Nephron progenitor cell (in vitro differentiated cells): ENCODE data around the gene OTUD3.

ENCODE experiments used
- DNase-seq: peaks from one replicate; pipeline ENCODE4 v3.0.0; 2021
- H3K27ac Mint-ChIP-seq: 2 replicates; pipeline ENCODE4 v1.8.0; 2021; ENCODE audit warnings: mild to moderate bottlenecking, moderate library complexity, mixed read lengths
- H3K27me3 Mint-ChIP-seq: 2 replicates; pipeline ENCODE4 v1.8.0; 2021; ENCODE audit warnings: mild to moderate bottlenecking, low read depth, mixed read lengths; ENCODE audit not compliant: poor library complexity
- H3K36me3 Mint-ChIP-seq: 2 replicates; pipeline ENCODE4 v1.8.0; 2021; ENCODE audit warnings: low read depth, mixed read lengths
- H3K4me1 Mint-ChIP-seq: 2 replicates; pipeline ENCODE4 v1.8.0; 2021; ENCODE audit warnings: mixed read lengths
- H3K4me3 Mint-ChIP-seq: 2 replicates; pipeline ENCODE4 v1.8.0; 2021; ENCODE audit warnings: mild to moderate bottlenecking, moderate library complexity, mixed read lengths
- H3K9me3 Mint-ChIP-seq: 2 replicates; pipeline ENCODE4 v1.8.0; 2021; ENCODE audit warnings: mild to moderate bottlenecking, moderate library complexity, mixed read lengths
- TF ChIP-seq, protein P1 (sequence below): fragments of 200-600 bp; sonication (generic); IDR thresholded peaks from 2 replicates; pipeline ENCODE4 v1.5.0; 2021; ENCODE audit warnings: antibody characterized with exemption

Gene OTUD3

DNA sequence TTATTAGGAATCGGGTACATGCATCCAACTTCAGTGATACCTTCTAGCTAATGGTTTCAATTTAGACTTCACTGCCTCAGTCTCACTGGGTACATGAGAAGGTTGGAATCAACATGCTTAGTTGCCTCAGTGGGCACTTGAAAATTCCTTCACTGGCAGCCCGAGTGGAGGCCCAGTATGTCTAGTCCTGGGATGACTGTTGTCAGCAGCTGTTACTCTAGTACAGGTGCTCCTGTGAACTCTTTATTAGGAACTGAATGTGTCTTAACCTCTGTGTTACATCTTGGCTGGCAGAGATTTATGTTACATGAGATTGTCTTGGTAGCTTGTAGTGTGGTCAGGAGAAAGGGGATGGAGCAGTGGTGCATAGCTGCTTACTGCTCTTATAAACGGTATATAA lies 27.8 kb downstream of the OTUD3 start:
- H3K9me3 Mint-ChIP-seq = no peaks in the 10 kb centered on the region
- no peak for DNase-seq
- H3K4me1 Mint-ChIP-seq = peaks cover 24% of the 10 kb centered on the region
- H3K27me3 Mint-ChIP-seq = no peaks in the 10 kb centered on the region
- H3K27ac Mint-ChIP-seq = peak overlapping the region; percentile 49
- H3K4me3 Mint-ChIP-seq = no peak overlapping the region
- TF ChIP-seq, protein P1, sequence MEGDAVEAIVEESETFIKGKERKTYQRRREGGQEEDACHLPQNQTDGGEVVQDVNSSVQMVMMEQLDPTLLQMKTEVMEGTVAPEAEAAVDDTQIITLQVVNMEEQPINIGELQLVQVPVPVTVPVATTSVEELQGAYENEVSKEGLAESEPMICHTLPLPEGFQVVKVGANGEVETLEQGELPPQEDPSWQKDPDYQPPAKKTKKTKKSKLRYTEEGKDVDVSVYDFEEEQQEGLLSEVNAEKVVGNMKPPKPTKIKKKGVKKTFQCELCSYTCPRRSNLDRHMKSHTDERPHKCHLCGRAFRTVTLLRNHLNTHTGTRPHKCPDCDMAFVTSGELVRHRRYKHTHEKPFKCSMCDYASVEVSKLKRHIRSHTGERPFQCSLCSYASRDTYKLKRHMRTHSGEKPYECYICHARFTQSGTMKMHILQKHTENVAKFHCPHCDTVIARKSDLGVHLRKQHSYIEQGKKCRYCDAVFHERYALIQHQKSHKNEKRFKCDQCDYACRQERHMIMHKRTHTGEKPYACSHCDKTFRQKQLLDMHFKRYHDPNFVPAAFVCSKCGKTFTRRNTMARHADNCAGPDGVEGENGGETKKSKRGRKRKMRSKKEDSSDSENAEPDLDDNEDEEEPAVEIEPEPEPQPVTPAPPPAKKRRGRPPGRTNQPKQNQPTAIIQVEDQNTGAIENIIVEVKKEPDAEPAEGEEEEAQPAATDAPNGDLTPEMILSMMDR = no peak
- peaks cover 83% of the 10 kb centered on the region for H3K36me3 Mint-ChIP-seq

- no peak overlapping the region for H3K4me3 Mint-ChIP-seq
These were observed 28.5 kb downstream of the OTUD3 start for GRCh38 chr1:19910650-19911049.

GRCh38 chr1:19918057-19918456 lies 35.9 kb downstream of the OTUD3 start:
- TF ChIP-seq, protein P1 = peak; percentile 88
- peaks cover 12% of the 10 kb centered on the region for H3K36me3 Mint-ChIP-seq
- peaks cover 7% of the 10 kb centered on the region for H3K27me3 Mint-ChIP-seq
- DNase-seq = peak; percentile 91
- no peaks in the 10 kb centered on the region for H3K9me3 Mint-ChIP-seq
- H3K27ac Mint-ChIP-seq = no peak overlapping the region
- H3K4me1 Mint-ChIP-seq = peaks cover 11% of the 10 kb centered on the region
- no peak overlapping the region for H3K4me3 Mint-ChIP-seq

More at GRCh38 chr1:19910650-19911049, 28.5 kb downstream of the OTUD3 start:
- TF ChIP-seq, protein P1 = no peak
- Mint-ChIP-seq H3K4me1 (peaks cover 24% of the 10 kb centered on the region), H3K27me3 (no peaks in the 10 kb centered on the region), H3K27ac (peak overlapping the region; percentile 88), H3K36me3 (peaks cover 79% of the 10 kb centered on the region), H3K9me3 (no peaks in the 10 kb centered on the region)
- DNase-seq = no peak

- Mint-ChIP-seq H3K9me3 (no peaks in the 10 kb centered on the region), H3K4me3 (no peak overlapping the region), H3K36me3 (no peaks in the 10 kb centered on the region), H3K27ac (no peak overlapping the region), H3K4me1 (peaks cover 26% of the 10 kb centered on the region), H3K27me3 (peaks cover 7% of the 10 kb centered on the region)
- TF ChIP-seq, protein P1 = no peak
- no peak for DNase-seq
These were observed 38.0 kb downstream of the OTUD3 start for GRCh38 chr1:19920132-19920710.

DNA sequence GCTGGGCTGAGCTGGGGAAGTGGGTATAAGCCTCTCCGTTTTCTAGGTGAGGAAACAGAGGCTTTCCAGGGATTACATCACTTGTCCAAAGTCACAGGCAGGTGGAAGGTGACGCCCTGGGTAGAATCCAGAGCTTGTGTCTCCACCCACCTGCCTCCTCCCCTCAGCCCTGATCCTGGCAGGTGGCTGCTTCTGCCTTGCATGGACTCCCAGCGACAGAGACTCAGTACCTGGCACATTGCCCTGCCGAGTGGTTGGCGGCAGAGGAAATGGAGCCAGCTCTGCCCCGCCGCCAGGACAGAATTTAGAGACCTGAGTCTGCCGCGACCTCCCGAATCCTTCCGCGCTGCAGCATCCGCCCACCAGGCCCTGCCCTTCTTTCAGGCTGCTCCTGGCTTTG lies 39.1 kb downstream of the OTUD3 start:
- DNase-seq = no peak
- Mint-ChIP-seq H3K9me3 (no peaks in the 10 kb centered on the region), H3K4me3 (no peak overlapping the region), H3K27me3 (peaks cover 7% of the 10 kb centered on the region), H3K27ac (no peak overlapping the region), H3K4me1 (peaks cover 29% of the 10 kb centered on the region), H3K36me3 (no peaks in the 10 kb centered on the region)
- TF ChIP-seq, protein P1 = no peak

DNA sequence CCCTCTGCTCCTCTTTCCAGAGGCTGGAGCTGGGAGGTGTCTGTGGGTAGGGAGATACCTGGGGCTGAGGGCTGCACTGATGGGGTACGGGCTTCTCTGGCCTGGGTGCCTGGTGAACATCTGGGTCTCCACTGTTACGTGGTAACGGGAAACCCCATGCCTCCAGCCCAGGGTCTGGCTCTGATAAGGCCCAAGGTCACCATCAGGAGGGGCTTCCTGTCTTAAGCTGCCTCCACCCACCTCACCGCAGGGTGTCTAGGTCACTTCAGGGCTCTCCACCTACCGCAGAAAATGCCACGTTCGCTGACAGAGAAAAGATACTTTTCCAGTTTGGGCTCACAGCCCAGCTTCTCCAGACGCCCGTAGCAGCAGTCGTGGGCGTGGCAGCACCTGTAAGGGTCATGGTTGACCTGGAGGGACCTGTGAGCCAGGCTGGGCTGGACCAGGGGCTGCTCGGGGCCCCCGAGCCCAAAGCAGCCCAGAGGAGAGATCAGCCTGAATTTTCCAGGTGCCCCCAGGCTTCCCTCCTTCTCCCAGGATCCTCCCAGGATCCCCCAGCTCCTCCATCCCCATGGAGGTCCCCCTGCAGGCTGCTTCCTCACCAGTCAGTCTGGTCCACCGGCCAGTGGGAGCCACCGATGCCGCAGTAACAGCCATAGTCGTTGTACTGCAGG lies 40.0 kb downstream of the OTUD3 start:
- peaks cover 37% of the 10 kb centered on the region for H3K4me1 Mint-ChIP-seq
- no peaks in the 10 kb centered on the region for H3K36me3 Mint-ChIP-seq
- TF ChIP-seq, protein P1 = no peak
- H3K4me3 Mint-ChIP-seq = no peak overlapping the region
- peaks cover under 1% of the 10 kb centered on the region for H3K9me3 Mint-ChIP-seq
- DNase-seq = no peak
- no peak overlapping the region for H3K27ac Mint-ChIP-seq
- peaks cover 7% of the 10 kb centered on the region for H3K27me3 Mint-ChIP-seq
